Endothelial cell (in vitro differentiated cells): ENCODE data around the gene ACSL6. TPM values are rescaled to one million over a fixed set of nuclear protein-coding genes. Genes with fewer than 3 reads are reported as not detected.

Experiments used
- DNase-seq: peaks from one replicate; pipeline ENCODE4 v3.0.0; 2021; ENCODE audit warnings: low spot score
- H3K27ac Mint-ChIP-seq: one replicate; pipeline ENCODE4 v1.8.0; 2021; ENCODE audit warnings: mixed read lengths, inconsistent platforms; ENCODE audit not compliant: unreplicated experiment
- H3K27me3 Mint-ChIP-seq: one replicate; pipeline ENCODE4 v1.8.0; 2021; ENCODE audit warnings: mild to moderate bottlenecking, moderate library complexity, mixed read lengths, inconsistent platforms; ENCODE audit not compliant: unreplicated experiment
- H3K36me3 Mint-ChIP-seq: one replicate; pipeline ENCODE4 v1.8.0; 2021; ENCODE audit warnings: mild to moderate bottlenecking, low read depth, mixed read lengths, inconsistent platforms; ENCODE audit not compliant: unreplicated experiment
- H3K4me1 Mint-ChIP-seq: one replicate; pipeline ENCODE4 v1.8.0; 2021; ENCODE audit warnings: mild to moderate bottlenecking, mixed read lengths, inconsistent platforms; ENCODE audit not compliant: unreplicated experiment
- H3K4me3 Mint-ChIP-seq: one replicate; pipeline ENCODE4 v1.8.0; 2021; ENCODE audit warnings: mild to moderate bottlenecking, mixed read lengths, inconsistent platforms; ENCODE audit not compliant: unreplicated experiment
- H3K9me3 Mint-ChIP-seq: one replicate; pipeline ENCODE4 v1.8.0; 2021; ENCODE audit warnings: mixed read lengths, inconsistent platforms; ENCODE audit not compliant: unreplicated experiment
- total RNA-seq: library from RNA; stranded (reverse); fragmentation: NEBNext Ultra II Directional; extraction: Animal tissue kit (Norgen Biotek cat#: 25700); gene quantifications from one replicate; pipeline ENCODE4 v1.2.1, GENCODE V29; 2021; ENCODE audit not compliant: unreplicated experiment
- TF ChIP-seq, protein P1 (sequence below): fragments of 200-600 bp; sonication (generic); IDR thresholded peaks from one replicate; pipeline ENCODE4 v1.5.0; 2021; ENCODE audit warnings: antibody characterized with exemption; ENCODE audit not compliant: unreplicated experiment

ACSL6 gene
- total RNA-seq, 1 donor from 2014 or later: 0.80 TPM

DNA sequence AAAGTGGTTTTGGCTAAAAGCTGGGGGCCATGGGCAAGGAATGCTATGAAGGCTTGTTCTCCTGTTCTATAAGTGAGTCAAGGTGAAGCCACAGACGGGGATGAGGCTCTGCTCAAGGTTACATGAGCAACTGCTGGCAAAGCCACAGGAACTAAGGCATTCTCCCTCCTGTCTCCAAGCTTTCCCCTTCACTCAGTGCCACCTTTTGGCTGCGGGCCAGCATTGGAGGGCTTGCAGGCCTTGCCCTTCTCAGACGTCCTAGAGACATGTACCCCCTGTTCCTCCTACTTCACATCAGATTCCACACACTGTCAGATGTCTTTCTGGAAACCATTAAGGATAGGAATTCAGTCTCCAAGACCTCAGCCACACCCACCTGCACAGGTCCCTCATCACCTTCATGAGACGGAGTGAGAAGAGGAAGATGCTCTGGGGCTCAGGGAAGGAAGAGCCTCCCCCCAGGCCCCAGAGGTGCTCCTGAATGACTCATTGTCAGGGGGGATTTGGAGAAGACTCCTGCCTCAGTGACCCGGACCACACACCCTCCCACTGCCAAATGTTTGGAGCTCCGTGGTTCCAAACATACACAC lies 45.5 kb downstream of the ACSL6 start:
- Mint-ChIP-seq H3K36me3 (no peaks in the 10 kb centered on the region), H3K4me1 (no peaks in the 10 kb centered on the region), H3K27ac (no peak overlapping the region), H3K27me3 (no peaks in the 10 kb centered on the region), H3K4me3 (no peak overlapping the region), H3K9me3 (no peaks in the 10 kb centered on the region)
- DNase-seq: no peak
- TF ChIP-seq, protein P1, sequence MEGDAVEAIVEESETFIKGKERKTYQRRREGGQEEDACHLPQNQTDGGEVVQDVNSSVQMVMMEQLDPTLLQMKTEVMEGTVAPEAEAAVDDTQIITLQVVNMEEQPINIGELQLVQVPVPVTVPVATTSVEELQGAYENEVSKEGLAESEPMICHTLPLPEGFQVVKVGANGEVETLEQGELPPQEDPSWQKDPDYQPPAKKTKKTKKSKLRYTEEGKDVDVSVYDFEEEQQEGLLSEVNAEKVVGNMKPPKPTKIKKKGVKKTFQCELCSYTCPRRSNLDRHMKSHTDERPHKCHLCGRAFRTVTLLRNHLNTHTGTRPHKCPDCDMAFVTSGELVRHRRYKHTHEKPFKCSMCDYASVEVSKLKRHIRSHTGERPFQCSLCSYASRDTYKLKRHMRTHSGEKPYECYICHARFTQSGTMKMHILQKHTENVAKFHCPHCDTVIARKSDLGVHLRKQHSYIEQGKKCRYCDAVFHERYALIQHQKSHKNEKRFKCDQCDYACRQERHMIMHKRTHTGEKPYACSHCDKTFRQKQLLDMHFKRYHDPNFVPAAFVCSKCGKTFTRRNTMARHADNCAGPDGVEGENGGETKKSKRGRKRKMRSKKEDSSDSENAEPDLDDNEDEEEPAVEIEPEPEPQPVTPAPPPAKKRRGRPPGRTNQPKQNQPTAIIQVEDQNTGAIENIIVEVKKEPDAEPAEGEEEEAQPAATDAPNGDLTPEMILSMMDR: no peak

DNA sequence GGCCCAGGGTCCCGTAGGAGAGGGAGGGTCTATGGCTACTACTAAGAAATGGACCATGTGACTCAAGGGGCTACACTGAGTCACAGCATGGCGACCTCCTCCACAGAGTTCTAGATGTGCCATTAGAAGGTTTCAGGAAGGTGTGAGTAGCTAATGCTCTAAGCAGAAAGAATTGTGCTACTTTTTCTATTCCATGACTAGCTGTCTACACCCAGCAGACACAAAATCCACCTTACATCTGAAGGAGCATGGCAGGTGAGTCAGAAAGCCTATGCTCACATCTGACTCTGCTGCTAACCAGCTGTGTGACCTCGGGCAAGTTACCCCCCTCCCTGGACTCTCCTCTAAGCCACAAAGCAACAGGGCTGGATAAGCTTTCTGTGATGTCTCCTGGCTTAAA lies 51.6 kb downstream of the ACSL6 start:
- TF ChIP-seq, protein P1: no peak
- Mint-ChIP-seq H3K4me3 (no peak overlapping the region), H3K4me1 (no peaks in the 10 kb centered on the region), H3K27ac (no peak overlapping the region), H3K36me3 (no peaks in the 10 kb centered on the region), H3K27me3 (no peaks in the 10 kb centered on the region), H3K9me3 (no peaks in the 10 kb centered on the region)
- DNase-seq: no peak

GRCh38 chr5:131959136-131959535 lies 52.3 kb downstream of the ACSL6 start:
- Mint-ChIP-seq H3K27ac (no peak overlapping the region), H3K27me3 (no peaks in the 10 kb centered on the region), H3K4me1 (no peaks in the 10 kb centered on the region), H3K9me3 (no peaks in the 10 kb centered on the region), H3K36me3 (no peaks in the 10 kb centered on the region), H3K4me3 (no peak overlapping the region)
- no peak for DNase-seq
- TF ChIP-seq, protein P1: no peak

DNA sequence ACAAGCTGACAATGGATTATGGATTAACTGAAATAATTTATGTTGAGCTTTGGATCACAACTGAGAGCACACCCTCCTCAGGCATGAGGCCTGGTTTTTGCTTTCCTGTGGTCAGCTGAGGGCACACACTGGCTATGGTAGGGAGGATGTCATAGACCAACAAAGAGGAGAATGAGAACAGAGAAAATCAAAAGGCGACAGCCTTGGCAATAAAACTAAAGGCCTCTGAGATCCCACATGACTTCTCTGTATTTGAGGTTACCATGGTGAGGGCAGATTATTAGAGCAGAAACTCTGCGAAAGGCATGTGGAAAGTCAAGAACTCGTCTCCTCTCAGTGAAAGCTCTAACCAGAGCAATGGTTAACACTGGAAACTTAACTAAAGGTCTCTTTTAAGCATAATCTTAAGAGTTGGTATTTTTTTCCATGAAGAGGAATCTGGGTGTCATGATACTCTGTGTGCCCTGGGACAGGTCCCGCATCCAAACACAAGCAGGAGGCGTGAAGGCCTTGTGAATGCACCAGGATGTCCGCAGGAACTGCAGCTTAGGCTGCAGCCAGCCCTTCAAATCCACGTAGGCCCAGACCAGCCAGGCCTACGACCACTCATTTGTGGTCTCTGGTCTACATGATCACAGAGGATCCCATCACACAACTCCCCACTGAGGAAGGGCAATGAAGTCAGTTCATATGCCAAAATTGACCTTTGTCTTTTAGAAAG lies 53.6 kb downstream of the ACSL6 start:
- Mint-ChIP-seq H3K4me1 (no peaks in the 10 kb centered on the region), H3K36me3 (no peaks in the 10 kb centered on the region), H3K27me3 (no peaks in the 10 kb centered on the region), H3K4me3 (no peak overlapping the region), H3K27ac (no peak overlapping the region), H3K9me3 (no peaks in the 10 kb centered on the region)
- DNase-seq: no peak
- TF ChIP-seq, protein P1: no peak

DNA sequence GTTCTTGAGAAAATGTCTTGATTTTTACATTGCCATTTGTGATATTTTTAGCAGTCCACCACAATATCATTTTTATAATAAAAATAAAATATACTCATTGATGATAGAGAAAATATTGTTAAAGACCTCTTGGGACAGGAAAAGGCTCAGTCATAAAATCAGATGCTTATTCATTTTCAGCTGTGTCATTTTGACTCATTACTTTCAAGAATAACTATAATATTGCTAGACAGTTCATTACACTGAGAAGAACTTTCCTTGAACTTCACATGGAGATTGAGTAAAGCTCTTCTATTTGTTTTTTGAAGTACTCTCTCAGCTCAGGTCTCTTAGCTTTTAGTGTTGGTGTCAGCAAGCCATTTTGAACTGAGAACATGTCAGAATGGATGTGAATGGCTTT lies 57.5 kb downstream of the ACSL6 start:
- DNase-seq: no peak
- Mint-ChIP-seq H3K4me1 (no peaks in the 10 kb centered on the region), H3K4me3 (no peak overlapping the region), H3K27ac (no peak overlapping the region), H3K27me3 (no peaks in the 10 kb centered on the region), H3K9me3 (no peaks in the 10 kb centered on the region), H3K36me3 (no peaks in the 10 kb centered on the region)
- TF ChIP-seq, protein P1: no peak
